ENCODE results near the gene ANO2.

ANO2 gene

GRCh38 chr12:5964913-5965900, 20.1 kb upstream of the ANO2 start:
- DNase-seq = no peak

GRCh38 chr12:5963515-5963914, 18.5 kb upstream of the ANO2 start:
- DNase-seq = no peak

GRCh38 chr12:5960783-5961182, 15.7 kb upstream of the ANO2 start:
- DNase-seq = no peak

GRCh38 chr12:5956987-5957386, 11.9 kb upstream of the ANO2 start:
- DNase-seq = no peak

- no peak for DNase-seq
Measured at GRCh38 chr12:5954661-5955060, 9.6 kb upstream of the ANO2 start.

- DNase-seq = no peak
Measured at GRCh38 chr12:5953835-5954586, 9.0 kb upstream of the ANO2 start.

- DNase-seq = no peak
Measured at GRCh38 chr12:5952031-5952430, 7.0 kb upstream of the ANO2 start.

- no peak for DNase-seq
Measured at GRCh38 chr12:5948696-5949095, 3.6 kb upstream of the ANO2 start.

GRCh38 chr12:5947006-5947405, 1.9 kb upstream of the ANO2 start:
- DNase-seq = no peak

- DNase-seq = no peak
Measured at GRCh38 chr12:5946388-5946787, 1.3 kb upstream of the ANO2 start.

- DNase-seq = no peak
Measured at GRCh38 chr12:5944688-5945070, 380 bp downstream of the ANO2 start.

- no peak for DNase-seq
Measured at GRCh38 chr12:5944053-5944452, 1.0 kb downstream of the ANO2 start.

GRCh38 chr12:5941907-5942306, 3.2 kb downstream of the ANO2 start:
- DNase-seq = no peak

- no peak for DNase-seq
Measured at GRCh38 chr12:5927732-5928516, 17.1 kb downstream of the ANO2 start.

GRCh38 chr12:5925646-5926045, 19.4 kb downstream of the ANO2 start:
- DNase-seq = no peak

GRCh38 chr12:5924342-5924741, 20.7 kb downstream of the ANO2 start:
- DNase-seq = no peak

GRCh38 chr12:5923751-5924150, 21.3 kb downstream of the ANO2 start:
- no peak for DNase-seq

- DNase-seq = no peak
Measured at GRCh38 chr12:5923043-5923605, 21.9 kb downstream of the ANO2 start.

GRCh38 chr12:5921966-5922899, 22.8 kb downstream of the ANO2 start:
- DNase-seq = no peak

GRCh38 chr12:5921027-5921909, 23.8 kb downstream of the ANO2 start:
- no peak for DNase-seq
